ENCODE measurements around the gene ZNF76.

GRCh38 chr6:35305117-35305516 is 45.6 kb downstream of the ZNF76 start:
- TF ChIP-seq POLR2A (IDR thresholded peaks at IDR 0.05; ENCODE audit: low read length) = no peak
- TF ChIP-seq GATA1 (IDR thresholded peaks at IDR 0.05; ENCODE audit: low read depth, low read length) = no peak
